ENCODE results near the gene ZNF185.

Gene ZNF185

GRCh38 chrX:152897222-152898131 lies at the start of gene ZNF185:
ZNF185 (plus strand) TSS chrX:152898067; CDS start chrX:152914490, 16,423 bp downstream.
- peak; percentile 83 for DNase-seq

DNA sequence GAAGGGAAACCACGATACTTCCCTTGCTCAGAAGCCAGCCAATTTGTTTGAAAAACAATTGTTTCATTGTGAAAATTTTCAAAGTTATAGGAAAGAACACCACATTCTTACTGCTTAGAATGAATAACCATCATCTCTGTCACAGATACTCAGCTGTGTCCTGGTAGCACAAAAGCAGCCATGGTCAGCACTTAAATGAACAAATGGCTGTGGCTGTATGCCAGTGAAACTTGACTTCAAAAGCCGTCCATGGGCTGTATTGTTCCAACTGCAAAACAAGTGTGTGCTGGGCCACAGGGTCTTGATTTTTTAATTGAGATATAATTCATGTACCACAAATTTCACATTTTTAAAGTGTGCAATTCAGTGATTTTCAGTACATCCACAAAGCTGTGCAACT lies 47.4 kb upstream of the ZNF185 start:
- DNase-seq, result no peak

GRCh38 chrX:152853986-152854385 lies 43.9 kb upstream of the ZNF185 start:
- no peak for DNase-seq

DNA sequence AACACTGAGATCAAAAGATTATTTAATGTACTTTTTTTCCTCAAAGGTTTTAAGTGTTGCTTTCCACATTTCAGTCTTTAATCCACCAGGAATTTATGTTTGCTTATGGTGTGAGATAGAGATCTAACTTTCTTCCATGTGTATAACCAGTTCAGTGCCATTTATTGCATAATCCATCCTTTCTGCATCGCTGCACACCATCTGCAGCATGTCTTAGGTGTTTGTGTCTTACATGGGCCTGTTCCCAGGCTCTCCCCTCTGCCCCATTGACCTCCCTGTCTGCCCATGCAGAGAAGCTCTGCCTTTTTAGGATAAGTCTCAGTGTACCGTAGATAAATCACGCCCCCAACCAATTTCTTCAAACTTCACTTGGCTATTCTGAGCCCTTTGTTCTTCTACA lies 36.8 kb upstream of the ZNF185 start:
- DNase-seq, result no peak

DNA sequence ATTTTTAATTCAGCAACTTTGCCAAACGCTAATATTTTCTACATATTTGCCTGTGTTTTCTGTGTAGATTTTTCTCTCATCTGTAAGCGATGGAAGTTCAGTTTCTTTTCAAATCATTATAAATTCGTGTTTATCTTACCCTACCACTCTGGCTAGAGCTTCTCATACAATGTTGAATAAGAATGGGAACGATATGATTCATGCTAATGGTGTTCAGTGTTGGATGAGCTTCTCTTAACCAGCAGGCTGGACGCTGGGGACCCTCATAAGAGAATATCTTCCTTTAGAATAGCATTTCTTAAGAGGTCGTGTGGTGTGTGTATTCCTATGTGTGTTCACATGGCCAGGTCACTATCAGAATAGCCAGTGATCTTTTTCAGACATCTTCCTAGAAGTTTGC lies 36.0 kb upstream of the ZNF185 start:
- DNase-seq, result no peak

DNA sequence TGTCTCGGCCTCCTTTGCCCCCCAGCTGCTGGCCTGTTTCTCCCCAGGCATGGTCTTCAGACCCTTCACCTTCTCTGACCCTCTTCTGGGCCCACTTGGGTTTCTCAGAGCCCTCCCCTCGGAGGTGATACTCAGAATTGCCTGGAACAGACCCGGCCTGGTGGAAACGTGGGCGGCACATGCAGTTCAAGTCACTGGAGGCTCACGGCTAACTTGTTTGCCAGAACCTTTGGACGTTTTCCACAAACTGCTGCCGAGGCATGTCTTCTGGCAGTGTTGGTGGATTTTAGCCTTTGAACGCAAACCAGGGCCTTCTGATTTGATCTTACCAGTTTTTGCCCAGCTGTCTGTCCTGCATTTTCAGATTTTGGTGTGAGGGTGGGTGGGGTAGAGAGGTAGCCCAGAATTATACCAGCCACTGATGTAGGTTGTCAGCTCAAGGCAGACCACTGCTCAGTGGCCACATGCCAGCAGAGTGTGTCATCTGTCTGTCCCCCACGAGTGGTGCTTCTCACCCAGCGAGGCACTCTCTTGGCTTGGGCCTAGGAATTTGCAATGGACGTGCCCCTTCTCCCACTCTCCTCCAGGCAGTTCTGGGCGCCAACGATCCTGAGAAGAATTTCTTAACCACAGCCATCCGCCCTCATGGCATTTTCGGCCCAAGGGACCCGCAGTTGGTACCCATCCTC lies 32.5 kb upstream of the ZNF185 start:
- no peak for DNase-seq

GRCh38 chrX:152866386-152866785 lies 31.5 kb upstream of the ZNF185 start:
- DNase-seq, result no peak

DNA sequence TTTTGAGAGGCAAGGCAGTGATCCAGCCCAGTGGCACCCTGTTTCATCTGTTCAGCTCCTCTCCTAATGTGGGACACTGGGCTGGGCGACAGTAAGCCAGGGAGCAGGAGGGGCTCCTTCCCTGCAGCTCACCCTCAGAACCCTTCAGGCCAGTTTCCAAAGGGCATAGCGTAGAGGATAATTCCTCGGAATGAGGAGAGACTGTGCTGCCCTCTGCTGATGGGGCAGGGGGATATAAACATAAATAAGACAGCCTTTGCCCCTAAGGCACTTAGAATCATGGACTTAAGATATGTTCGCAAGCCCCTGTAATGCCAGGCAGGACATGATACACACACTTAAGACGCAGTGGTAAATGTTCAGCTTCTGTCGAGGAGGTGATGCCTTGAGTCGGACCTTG lies 27.9 kb upstream of the ZNF185 start:
- DNase-seq, result no peak

GRCh38 chrX:152871260-152871659 lies 26.6 kb upstream of the ZNF185 start:
- no peak for DNase-seq

DNA sequence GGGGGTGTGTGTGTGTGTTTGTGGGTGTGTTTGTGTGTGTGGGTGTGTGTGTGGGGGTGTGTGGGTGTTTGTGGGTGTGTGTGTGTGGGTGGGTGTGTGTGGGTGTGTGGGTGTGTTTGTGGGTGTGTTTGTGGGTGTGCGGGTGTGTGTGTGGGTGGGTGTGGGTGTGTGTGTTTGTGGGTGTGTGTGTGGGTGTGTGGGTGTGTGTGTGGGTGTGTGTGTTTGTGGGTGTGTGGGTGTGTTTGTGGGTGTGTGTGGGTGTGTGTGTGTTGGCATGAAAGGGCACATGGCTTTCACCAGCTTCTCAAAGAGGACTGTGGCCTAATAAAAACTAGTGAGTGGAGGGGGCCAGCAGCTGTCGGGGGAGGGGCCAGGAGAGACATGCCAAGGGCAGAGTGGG lies 25.3 kb upstream of the ZNF185 start:
- no peak for DNase-seq

GRCh38 chrX:152873361-152873760 lies 24.5 kb upstream of the ZNF185 start:
- no peak for DNase-seq

DNA sequence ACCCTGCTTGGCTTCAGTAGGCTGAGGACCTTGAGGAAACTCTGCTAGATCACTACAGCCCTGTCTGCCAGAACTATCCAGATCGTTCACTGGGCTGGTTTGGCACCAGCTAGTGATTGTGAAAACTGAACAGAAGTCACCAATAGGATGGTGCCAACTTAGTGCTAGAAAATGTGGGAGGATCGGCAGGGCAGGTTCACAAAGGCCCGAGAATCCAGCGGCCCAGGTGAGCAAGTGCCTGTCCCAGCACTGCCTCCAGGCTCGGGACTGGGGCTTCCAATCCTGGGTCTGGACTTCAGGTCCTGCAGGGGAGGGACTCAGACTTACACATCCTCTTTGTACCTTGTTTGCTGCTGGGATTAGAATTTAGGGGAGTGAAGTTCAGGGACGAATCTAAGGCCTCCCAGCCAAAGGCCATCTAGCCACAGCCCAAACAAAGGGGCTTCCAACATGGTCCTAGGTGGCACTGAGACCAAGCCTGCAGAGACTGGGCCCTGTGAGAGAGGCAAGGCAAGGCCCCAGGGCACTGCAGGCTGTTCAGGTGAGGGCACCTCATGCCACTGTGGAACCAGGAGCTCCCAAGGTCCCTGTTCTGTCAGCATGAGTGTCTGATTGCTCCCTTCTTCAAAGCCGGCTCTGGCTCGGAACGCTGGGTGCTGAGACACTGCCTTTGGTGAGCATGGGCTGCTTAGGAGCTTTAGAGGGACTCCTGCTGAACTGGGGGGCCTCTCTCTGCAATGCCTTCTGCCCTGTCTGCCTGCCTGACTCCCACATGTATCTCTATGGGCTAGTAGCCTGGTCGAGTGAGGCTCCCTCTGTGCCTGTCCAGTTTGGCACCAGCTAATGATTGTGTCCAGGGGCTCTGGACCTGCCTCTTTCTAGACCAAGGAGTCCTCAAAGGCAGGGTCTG lies 20.7 kb upstream of the ZNF185 start:
- no peak for DNase-seq

DNA sequence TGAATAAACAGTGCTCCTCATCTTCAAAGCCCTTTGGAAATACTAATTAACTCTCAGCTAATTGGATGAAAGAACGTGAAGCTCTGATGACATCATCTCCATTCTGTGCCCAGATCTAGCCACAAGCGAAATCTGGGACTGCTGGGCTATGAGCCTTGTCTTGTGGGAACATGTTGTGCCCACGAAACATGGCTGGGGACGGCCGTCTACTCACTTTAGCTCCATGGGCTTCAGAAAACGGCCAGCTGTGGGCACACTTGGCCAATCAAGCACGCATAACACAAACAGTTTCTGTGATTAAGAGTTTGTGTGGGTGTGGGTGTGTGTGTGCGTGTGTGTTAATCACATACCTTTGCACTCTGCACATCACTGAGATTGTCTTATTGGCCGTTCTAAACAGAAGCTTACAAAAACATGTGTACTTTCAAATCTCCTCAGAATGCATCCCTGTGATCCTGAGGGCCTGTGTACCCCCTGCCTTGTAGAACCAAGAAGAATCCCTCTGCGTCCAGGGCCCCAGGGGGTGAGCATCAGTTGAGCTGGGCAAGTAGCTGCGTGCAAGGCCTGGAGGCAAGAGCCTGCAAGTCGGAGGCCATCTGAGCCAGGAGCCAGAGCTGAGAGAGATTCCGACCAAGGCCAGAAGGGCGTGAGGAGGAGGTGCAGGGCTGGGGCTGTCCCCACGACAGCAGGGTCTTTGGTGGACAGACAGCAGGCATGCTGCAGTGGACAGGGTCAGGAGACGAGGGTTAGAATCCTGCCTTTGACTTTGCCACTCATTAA lies 18.7 kb upstream of the ZNF185 start:
- no peak for DNase-seq

GRCh38 chrX:152881289-152881688 lies 16.6 kb upstream of the ZNF185 start:
- no peak for DNase-seq

DNA sequence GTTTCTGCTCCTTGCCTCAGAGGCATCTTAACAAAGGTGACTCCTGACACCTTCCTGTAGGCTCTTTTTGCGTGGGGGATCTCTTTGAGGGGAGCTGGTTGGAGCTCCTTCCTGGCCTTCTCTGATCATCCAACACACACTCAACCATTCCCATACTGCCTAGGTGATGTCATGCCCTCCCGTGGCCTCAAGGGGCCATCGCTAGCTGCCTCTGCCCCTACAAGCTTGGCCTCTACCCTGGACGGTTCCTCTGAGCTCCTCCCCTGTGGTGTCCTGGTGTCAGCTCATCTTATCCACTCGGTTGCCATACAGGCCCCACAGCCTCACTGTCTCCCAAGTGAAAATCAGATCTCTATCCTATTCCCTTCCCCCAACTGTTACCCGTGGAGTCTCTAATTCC lies 13.7 kb upstream of the ZNF185 start:
- DNase-seq, result no peak

- no peak for DNase-seq
Observed at GRCh38 chrX:152886716-152887115, 11.2 kb upstream of the ZNF185 start.

DNA sequence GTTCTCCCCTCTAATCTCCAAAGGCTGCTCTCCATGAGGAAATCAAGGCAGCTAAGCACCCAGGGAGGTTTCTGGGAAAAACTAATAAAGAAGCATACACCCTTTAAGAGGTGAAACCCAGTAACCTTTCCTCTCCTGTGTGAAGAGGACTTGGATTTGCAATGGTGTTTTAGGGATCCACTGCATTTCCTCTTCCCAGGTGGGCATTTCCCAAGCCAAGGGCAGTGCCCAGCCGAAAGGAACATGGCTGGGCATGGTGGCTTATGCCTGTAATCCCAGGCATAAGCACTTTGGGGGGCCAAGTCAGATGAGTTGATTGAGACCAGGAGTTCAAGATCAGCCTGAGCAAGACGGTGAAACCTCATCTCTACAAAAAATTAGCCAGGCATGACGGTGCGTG lies 5.4 kb upstream of the ZNF185 start:
- DNase-seq, result no peak

- peak; percentile 71 for DNase-seq
Observed at GRCh38 chrX:152892999-152893891, 4.6 kb upstream of the ZNF185 start.

DNA sequence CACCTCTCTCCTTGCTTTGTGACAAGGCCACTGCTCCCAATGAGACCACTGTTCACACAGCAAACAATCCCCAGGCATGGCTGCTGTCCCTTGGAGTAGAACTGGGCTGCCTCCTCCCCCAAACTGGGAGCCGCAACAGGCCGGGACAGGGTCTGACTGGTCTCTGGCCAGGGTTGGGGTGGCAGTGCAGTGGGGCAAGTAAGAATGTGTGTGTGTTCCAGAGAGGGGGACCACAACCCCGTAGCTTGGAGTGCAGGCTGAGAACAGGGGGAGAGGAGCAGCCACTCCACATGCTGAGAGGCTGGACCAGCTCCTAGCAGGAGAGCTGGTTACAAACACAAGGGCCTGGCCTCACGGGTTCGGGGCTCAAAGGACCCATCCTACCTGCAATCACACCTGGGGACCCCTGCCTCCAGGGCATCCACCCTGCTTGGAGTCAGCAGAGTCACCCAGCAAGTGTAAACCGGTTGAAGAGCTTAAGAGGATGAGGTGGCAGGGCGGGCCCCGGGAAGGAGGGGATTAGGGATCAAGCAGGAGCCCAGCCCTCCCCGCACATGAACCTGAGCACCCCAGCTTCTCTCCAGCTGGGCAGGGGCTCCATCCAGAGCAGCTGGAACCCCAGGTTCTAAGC lies 3.8 kb upstream of the ZNF185 start:
- DNase-seq, result no peak

- no peak for DNase-seq
Observed at GRCh38 chrX:152895121-152895520, 2.7 kb upstream of the ZNF185 start.
